OCI-LY7 (cell line): ENCODE measurements around the gene SIRPG.

Source experiments
- CTCF ChIP-seq: fragments of 200-600 bp; sonication (generic); conservative IDR thresholded peaks from 2 replicates; pipeline ENCODE4 v1.5.1; 2014; ENCODE audit warnings: mild to moderate bottlenecking, antibody characterized with exemption, low read length, moderate library complexity, mixed read lengths
- EZH2phosphoT487 ChIP-seq: fragments of 200-600 bp; sonication (generic); IDR thresholded peaks from 2 replicates; pipeline ENCODE4 v1.6.1; 2018; ENCODE audit warnings: low read depth, borderline replicate concordance, mild to moderate bottlenecking, mixed run types, antibody characterized with exemption, low read length, moderate library complexity, mixed read lengths

- no peak for TF ChIP-seq CTCF
- TF ChIP-seq EZH2phosphoT487 = no peak
Observed at GRCh38 chr20:1637226-1637625, 20.4 kb downstream of the SIRPG start.
